Body of pancreas (tissue), 4 donors: ENCODE measurements around the gene SOWAHA. TPM values are rescaled to one million over a fixed set of nuclear protein-coding genes. Genes with fewer than 3 reads are reported as not detected.
A peak's percentile ranks its signal among the peaks of the same experiment; 100 is the strongest.

Experiments used
- ATAC-seq: fragments of 150-250 bp; one replicate; pipeline ENCODE4 v1.9.1; 2016
- DNase-seq, 4 donors: peaks; one replicate each; pipeline ENCODE4 v3.0.0-alpha.2; 2019
- H3K27ac ChIP-seq, 4 donors: fragments of 200-600 bp; sonication (generic); 1 replicate in 3 of 4; 2 replicates in 1 of 4; pipeline versions ENCODE4 v1.5.1 to v1.6.1; 2016 to 2019; ENCODE audit warnings: mild to moderate bottlenecking in 1 of 4, mixed read lengths in 1 of 4, moderate library complexity in 1 of 4
- H3K27me3 ChIP-seq, 2 donors: fragments of 200-600 bp; sonication (generic); one replicate each; pipeline ENCODE4 v1.6.0; 2016; ENCODE audit warnings: mild to moderate bottlenecking in 1 of 2
- H3K36me3 ChIP-seq, 2 donors: fragments of 200-600 bp; sonication (generic); replicated peaks in 1 of 2; 2 replicates each; pipeline ENCODE4 v1.5.1; 2016; ENCODE audit warnings: low read depth in 2 of 2; ENCODE audit not compliant: insufficient read depth in 1 of 2
- H3K4me1 ChIP-seq: fragments of 200-600 bp; sonication (generic); one replicate; pipeline ENCODE4 v1.6.0; 2016
- H3K4me3 ChIP-seq, 2 donors: fragments of 200-600 bp; sonication (generic); 1 replicate in 1 of 2; 2 replicates in 1 of 2; pipeline ENCODE4 v1.5.1; 2016 to 2019
- H3K9me3 ChIP-seq, 3 donors: fragments of 200-600 bp; sonication (generic); 1 replicate in 2 of 3; 2 replicates in 1 of 3; pipeline ENCODE4 v1.5.1; 2016
- CTCF ChIP-seq, 7 experiments: fragments of 450-650 bp in 4 of 7; fragments of 200-600 bp in 3 of 7; sonication (generic) in 3 of 7; IDR thresholded peaks; one replicate each; pipeline ENCODE4 v1.5.1; 2016 to 2019; ENCODE audit warnings: antibody characterized with exemption in 7 of 7
- POLR2A ChIP-seq, 3 donors: fragments of 450-650 bp; IDR thresholded peaks; one replicate each; pipeline ENCODE4 v1.6.1; 2016; ENCODE audit warnings: antibody characterized with exemption in 3 of 3, mild to moderate bottlenecking in 2 of 3
- WGBS, 2 donors: methylation state at CpG; one replicate each; pipeline ENCODE4 v1.1.5; 2017; 5-methylcytosine and 5-hydroxymethylcytosine counted together
- intact Hi-C: fragments of 100-400 bp; cut with DNase I; formaldehyde crosslinking; loops from one replicate; pipeline ENCODE4 v1.15.1; 2023
- total RNA-seq, 2 donors: library from RNA; depleted of rRNA; stranded (reverse); fragments of >200 nt; gene quantifications; one replicate each; pipeline ENCODE4 v1.1.0, GENCODE V29; 2016

Gene SOWAHA
- total RNA-seq, 2 donors from 2014 or later: 7.3 to 9.6 TPM

DNA sequence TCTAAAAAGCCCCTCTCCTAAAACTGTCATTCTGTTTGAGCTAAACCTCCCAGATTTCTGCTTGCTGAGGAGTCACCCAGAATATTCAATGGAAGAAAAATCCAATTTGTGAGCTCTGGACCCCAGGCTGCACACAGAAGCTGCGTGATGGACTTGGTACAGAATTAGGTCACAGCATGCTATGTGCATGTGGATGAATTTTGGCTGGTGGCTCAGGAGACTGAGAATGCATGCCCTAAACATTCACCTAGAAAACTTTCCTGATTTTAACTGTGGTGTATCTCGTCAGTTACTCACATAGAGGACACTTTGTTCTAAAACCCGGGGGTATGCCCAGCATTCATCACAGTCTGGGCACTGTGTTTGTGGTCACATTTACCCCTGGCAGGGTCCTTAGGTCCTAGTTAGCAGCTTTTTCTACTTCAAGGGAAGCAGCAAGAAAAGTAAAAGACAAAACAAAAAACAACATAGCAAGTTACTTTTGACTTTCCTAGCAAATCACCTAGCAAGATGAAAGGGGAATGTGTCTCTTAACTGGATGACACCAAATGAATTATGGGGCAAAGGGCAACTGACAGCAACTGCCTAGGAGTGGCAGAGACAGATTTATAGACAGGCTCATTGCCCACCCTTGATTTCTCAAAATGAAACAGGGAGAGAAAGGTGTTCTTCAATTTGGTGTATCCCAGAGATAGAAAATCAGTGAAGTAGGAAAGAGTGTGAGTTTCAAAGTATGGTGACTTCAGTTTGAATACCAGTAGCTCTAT lies 25.6 kb downstream of the SOWAHA start:
- Histone ChIP-seq H3K27me3 (no peaks in the 10 kb centered on the region), H3K4me1 (no peaks in the 10 kb centered on the region), H3K36me3 (no peaks in the 10 kb centered on the region), H3K4me3 (no peak overlapping the region), H3K9me3 (no peaks in the 10 kb centered on the region), H3K27ac (no peak overlapping the region)
- ATAC-seq: no peak
- intact Hi-C loops: no loop called here
- no peak for DNase-seq
- 58 to 70% methylated on average over 3 of the region's 3 CpGs for WGBS, 2 donors
- TF ChIP-seq POLR2A (IDR thresholded peaks at IDR 0.05): no peak
- TF ChIP-seq CTCF (IDR thresholded peaks at IDR 0.05): no peak

DNA sequence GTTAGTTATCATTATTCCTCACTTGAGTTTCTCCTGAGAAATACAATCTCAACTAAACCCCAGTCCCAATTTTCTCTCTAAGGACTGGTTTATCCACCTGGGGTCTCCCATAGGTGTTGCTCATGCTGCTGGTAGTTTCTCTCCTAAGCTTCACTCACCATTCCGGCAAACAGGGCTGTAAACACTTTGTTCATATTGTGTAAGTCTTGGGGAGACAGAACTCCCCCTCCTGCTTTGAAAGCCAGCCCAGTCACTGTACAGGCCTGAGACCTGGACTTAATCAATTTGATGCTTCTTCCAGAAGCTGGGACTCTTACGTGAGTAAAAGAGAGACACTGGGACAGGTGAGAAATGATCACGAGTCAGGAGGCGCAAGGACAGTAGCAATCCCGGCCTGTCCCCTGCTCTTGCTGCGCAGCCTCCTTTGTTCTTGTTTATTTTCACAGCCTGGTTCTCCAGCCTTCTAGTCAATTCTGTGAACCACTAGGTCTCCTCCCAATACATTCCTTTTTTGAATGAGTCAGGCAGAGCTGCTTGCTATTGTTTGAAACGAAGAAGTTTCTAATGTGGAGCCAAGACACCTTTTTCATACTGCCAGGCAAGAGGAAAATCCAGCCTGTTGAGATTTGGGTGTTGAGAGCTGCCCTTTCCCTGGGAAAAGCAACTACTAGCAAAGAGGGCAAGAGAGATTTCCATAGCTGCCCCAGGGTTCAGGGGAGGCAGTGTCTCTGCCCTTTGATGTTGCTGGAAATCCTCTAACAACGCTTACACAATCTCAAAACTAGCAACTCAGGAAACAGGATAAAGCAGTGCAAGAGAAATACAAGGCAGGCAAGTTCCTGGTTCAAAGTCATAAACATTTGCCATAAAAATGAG lies 26.6 kb downstream of the SOWAHA start:
- H3K4me3 ChIP-seq: no peak overlapping the region
- DNase-seq: no peak
- no peak for ATAC-seq
- intact Hi-C loops: no loop called here
- WGBS, 2 donors: 87 to 91% methylated on average over 8 of the region's 8 CpGs
- H3K27me3 ChIP-seq: no peaks in the 10 kb centered on the region
- H3K36me3 ChIP-seq: no peaks in the 10 kb centered on the region
- H3K9me3 ChIP-seq: no peaks in the 10 kb centered on the region
- peak overlapping the region in 1 of 4 donors; percentile 20 for H3K27ac ChIP-seq
- TF ChIP-seq POLR2A (IDR thresholded peaks at IDR 0.05): no peak
- TF ChIP-seq CTCF (IDR thresholded peaks at IDR 0.05): no peak
- no peaks in the 10 kb centered on the region for H3K4me1 ChIP-seq

DNA sequence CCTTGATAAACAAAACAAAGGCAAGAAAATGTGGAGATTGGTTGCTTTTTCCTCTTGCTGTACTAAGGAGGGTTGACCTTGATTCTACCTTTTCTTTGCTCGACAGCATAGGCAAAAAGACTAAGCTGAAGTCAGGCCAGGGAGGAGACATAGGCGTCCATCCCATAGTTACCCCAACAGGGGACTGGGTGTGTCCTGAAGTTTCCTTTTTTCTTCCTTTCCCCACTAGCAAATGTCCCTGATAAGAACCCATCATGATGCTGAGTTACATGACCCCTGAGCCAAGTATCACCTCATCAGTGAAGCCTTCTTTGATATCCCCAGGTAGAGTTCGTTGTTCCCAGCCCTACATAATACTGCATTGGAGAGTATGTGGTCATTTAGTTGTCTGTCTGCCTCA lies 27.2 kb downstream of the SOWAHA start:
- Histone ChIP-seq H3K36me3 (no peaks in the 10 kb centered on the region), H3K27ac (peak overlapping the region in 1 of 4 donors; percentile 20), H3K4me3 (no peak overlapping the region), H3K27me3 (no peaks in the 10 kb centered on the region), H3K9me3 (no peaks in the 10 kb centered on the region), H3K4me1 (no peaks in the 10 kb centered on the region)
- no peak for TF ChIP-seq CTCF (IDR thresholded peaks at IDR 0.05)
- TF ChIP-seq POLR2A (IDR thresholded peaks at IDR 0.05): no peak
- ATAC-seq: no peak
- DNase-seq: no peak
- intact Hi-C loops: no loop called here
- 69 to 85% methylated on average over 3 of the region's 3 CpGs for WGBS, 2 donors

- ATAC-seq (no peak), DNase-seq (no peak)
- H3K9me3 ChIP-seq: no peaks in the 10 kb centered on the region
- H3K27ac ChIP-seq: no peak overlapping the region
- WGBS, 2 donors: 17 to 21% methylated on average over 1 of the region's 1 CpG
- H3K36me3 ChIP-seq: no peaks in the 10 kb centered on the region
- H3K4me3 ChIP-seq: no peak overlapping the region
- TF ChIP-seq POLR2A (IDR thresholded peaks at IDR 0.05): no peak
- no peak for TF ChIP-seq CTCF (IDR thresholded peaks at IDR 0.05)
- intact Hi-C loops: no loop called here
- H3K4me1 ChIP-seq: no peaks in the 10 kb centered on the region
- H3K27me3 ChIP-seq: no peaks in the 10 kb centered on the region
Measured at GRCh38 chr5:132840896-132841295, 27.8 kb downstream of the SOWAHA start.
